Measurements from ENCODE around the gene KCNH1. TPM values are rescaled to one million over a fixed set of nuclear protein-coding genes. Genes with fewer than 3 reads are reported as not detected.

The KCNH1 gene
- total RNA-seq, 1 experiment from 2014 or later, result 0.17 TPM

DNA sequence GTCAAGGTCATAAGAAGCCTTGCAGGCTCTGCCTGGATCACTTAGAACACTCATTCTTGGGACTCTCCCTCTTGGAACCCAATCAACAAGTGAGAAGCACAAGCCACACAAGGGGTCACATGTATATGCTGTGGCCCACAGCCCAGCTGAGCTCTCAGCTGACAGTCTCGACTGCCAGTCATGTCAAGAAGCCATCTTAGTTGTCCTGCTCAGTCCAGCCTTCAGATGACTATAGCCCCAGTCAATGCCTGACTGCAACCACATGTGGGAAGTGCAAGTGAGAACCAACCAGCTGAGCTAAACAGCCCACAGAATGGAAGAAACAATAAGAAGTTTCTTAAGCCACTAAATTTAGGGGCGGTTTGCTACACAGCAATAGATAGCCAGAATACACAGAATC lies 356.0 kb downstream of the KCNH1 start (continued):
- TF ChIP-seq, protein P1, sequence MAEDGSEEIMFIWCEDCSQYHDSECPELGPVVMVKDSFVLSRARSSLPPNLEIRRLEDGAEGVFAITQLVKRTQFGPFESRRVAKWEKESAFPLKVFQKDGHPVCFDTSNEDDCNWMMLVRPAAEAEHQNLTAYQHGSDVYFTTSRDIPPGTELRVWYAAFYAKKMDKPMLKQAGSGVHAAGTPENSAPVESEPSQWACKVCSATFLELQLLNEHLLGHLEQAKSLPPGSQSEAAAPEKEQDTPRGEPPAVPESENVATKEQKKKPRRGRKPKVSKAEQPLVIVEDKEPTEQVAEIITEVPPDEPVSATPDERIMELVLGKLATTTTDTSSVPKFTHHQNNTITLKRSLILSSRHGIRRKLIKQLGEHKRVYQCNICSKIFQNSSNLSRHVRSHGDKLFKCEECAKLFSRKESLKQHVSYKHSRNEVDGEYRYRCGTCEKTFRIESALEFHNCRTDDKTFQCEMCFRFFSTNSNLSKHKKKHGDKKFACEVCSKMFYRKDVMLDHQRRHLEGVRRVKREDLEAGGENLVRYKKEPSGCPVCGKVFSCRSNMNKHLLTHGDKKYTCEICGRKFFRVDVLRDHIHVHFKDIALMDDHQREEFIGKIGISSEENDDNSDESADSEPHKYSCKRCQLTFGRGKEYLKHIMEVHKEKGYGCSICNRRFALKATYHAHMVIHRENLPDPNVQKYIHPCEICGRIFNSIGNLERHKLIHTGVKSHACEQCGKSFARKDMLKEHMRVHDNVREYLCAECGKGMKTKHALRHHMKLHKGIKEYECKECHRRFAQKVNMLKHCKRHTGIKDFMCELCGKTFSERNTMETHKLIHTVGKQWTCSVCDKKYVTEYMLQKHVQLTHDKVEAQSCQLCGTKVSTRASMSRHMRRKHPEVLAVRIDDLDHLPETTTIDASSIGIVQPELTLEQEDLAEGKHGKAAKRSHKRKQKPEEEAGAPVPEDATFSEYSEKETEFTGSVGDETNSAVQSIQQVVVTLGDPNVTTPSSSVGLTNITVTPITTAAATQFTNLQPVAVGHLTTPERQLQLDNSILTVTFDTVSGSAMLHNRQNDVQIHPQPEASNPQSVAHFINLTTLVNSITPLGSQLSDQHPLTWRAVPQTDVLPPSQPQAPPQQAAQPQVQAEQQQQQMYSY (CRISPR knock-in tag; IDR thresholded peaks at IDR 0.05), result no peak
- TF ChIP-seq SMAD4 (CRISPR knock-in tag; IDR thresholded peaks at IDR 0.05) (no peak), ESRRA (CRISPR knock-in tag; IDR thresholded peaks at IDR 0.05; ENCODE audit: borderline replicate concordance) (no peak), NR2C2 (CRISPR knock-in tag; IDR thresholded peaks at IDR 0.05) (no peak), NFATC4 (CRISPR knock-in tag; IDR thresholded peaks at IDR 0.05) (no peak), MXD4 (CRISPR knock-in tag; IDR thresholded peaks at IDR 0.05; ENCODE audit: borderline replicate concordance) (no peak)
- TF ChIP-seq, protein P2, sequence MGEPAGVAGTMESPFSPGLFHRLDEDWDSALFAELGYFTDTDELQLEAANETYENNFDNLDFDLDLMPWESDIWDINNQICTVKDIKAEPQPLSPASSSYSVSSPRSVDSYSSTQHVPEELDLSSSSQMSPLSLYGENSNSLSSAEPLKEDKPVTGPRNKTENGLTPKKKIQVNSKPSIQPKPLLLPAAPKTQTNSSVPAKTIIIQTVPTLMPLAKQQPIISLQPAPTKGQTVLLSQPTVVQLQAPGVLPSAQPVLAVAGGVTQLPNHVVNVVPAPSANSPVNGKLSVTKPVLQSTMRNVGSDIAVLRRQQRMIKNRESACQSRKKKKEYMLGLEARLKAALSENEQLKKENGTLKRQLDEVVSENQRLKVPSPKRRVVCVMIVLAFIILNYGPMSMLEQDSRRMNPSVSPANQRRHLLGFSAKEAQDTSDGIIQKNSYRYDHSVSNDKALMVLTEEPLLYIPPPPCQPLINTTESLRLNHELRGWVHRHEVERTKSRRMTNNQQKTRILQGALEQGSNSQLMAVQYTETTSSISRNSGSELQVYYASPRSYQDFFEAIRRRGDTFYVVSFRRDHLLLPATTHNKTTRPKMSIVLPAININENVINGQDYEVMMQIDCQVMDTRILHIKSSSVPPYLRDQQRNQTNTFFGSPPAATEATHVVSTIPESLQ (CRISPR knock-in tag; IDR thresholded peaks at IDR 0.05), result no peak
- TF ChIP-seq, protein P3, sequence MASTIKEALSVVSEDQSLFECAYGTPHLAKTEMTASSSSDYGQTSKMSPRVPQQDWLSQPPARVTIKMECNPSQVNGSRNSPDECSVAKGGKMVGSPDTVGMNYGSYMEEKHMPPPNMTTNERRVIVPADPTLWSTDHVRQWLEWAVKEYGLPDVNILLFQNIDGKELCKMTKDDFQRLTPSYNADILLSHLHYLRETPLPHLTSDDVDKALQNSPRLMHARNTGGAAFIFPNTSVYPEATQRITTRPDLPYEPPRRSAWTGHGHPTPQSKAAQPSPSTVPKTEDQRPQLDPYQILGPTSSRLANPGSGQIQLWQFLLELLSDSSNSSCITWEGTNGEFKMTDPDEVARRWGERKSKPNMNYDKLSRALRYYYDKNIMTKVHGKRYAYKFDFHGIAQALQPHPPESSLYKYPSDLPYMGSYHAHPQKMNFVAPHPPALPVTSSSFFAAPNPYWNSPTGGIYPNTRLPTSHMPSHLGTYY (CRISPR knock-in tag; IDR thresholded peaks at IDR 0.05), result no peak

DNA sequence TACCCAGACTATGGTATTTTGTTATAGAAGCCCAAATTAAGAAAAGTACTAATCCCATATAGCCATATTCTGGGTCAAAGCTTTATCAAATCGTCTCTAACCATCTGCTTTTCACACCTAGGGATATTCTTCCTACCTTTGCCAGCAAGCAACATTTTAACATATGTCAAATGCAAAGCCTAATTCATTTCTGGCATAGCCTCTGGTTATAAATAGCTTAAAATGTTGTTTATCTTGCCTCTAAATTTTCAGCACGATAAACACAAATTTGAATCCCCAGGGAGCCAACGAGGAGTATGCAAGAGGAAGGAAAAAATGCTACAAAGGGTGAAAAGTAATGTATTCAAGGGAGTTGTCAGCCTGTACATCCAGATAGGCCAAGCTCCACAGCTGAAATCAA lies 357.2 kb downstream of the KCNH1 start:
- ChIA-PET CTCF (no interaction called here), POLR2A (no interaction called here)
- ATAC-seq (no peak), DNase-seq (ENCODE audit: low spot score) (no peak)
- H3K36me3 Mint-ChIP-seq, result no peaks in the 10 kb centered on the region
- no peaks in the 10 kb centered on the region for H3K9me3 Mint-ChIP-seq
- no peak overlapping the region for H3K27ac Mint-ChIP-seq
- TF ChIP-seq, protein P4, sequence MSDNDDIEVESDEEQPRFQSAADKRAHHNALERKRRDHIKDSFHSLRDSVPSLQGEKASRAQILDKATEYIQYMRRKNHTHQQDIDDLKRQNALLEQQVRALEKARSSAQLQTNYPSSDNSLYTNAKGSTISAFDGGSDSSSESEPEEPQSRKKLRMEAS (CRISPR knock-in tag; IDR thresholded peaks at IDR 0.05), result no peak
- TF ChIP-seq, protein P5, sequence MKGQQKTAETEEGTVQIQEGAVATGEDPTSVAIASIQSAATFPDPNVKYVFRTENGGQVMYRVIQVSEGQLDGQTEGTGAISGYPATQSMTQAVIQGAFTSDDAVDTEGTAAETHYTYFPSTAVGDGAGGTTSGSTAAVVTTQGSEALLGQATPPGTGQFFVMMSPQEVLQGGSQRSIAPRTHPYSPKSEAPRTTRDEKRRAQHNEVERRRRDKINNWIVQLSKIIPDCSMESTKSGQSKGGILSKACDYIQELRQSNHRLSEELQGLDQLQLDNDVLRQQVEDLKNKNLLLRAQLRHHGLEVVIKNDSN (CRISPR knock-in tag; IDR thresholded peaks at IDR 0.05), result no peak
- TF ChIP-seq, protein P6, sequence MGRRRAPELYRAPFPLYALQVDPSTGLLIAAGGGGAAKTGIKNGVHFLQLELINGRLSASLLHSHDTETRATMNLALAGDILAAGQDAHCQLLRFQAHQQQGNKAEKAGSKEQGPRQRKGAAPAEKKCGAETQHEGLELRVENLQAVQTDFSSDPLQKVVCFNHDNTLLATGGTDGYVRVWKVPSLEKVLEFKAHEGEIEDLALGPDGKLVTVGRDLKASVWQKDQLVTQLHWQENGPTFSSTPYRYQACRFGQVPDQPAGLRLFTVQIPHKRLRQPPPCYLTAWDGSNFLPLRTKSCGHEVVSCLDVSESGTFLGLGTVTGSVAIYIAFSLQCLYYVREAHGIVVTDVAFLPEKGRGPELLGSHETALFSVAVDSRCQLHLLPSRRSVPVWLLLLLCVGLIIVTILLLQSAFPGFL (CRISPR knock-in tag; IDR thresholded peaks at IDR 0.05; ENCODE audit: borderline replicate concordance), result no peak
- TF ChIP-seq, protein P7, sequence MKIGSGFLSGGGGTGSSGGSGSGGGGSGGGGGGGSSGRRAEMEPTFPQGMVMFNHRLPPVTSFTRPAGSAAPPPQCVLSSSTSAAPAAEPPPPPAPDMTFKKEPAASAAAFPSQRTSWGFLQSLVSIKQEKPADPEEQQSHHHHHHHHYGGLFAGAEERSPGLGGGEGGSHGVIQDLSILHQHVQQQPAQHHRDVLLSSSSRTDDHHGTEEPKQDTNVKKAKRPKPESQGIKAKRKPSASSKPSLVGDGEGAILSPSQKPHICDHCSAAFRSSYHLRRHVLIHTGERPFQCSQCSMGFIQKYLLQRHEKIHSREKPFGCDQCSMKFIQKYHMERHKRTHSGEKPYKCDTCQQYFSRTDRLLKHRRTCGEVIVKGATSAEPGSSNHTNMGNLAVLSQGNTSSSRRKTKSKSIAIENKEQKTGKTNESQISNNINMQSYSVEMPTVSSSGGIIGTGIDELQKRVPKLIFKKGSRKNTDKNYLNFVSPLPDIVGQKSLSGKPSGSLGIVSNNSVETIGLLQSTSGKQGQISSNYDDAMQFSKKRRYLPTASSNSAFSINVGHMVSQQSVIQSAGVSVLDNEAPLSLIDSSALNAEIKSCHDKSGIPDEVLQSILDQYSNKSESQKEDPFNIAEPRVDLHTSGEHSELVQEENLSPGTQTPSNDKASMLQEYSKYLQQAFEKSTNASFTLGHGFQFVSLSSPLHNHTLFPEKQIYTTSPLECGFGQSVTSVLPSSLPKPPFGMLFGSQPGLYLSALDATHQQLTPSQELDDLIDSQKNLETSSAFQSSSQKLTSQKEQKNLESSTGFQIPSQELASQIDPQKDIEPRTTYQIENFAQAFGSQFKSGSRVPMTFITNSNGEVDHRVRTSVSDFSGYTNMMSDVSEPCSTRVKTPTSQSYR (CRISPR knock-in tag; IDR thresholded peaks at IDR 0.05), result no peak
- no peak for TF ChIP-seq FOXK1 (CRISPR knock-in tag; IDR thresholded peaks at IDR 0.05)
- TF ChIP-seq TP53 (CRISPR knock-in tag; IDR thresholded peaks at IDR 0.05), result no peak
- TF ChIP-seq EMX1 (CRISPR knock-in tag; IDR thresholded peaks at IDR 0.05), result no peak
- no peak for TF ChIP-seq NFYB (CRISPR knock-in tag; conservative IDR thresholded peaks at IDR 0.05; ENCODE audit: low read depth)
- no peak overlapping the region for H3K4me3 Mint-ChIP-seq
- no peaks in the 10 kb centered on the region; the same call in 1 of the 2 replicates for H3K27me3 Mint-ChIP-seq (ENCODE audit: low read depth)
- peaks cover 6% of the 10 kb centered on the region; the same call in 1 of the 2 replicates for H3K4me1 Mint-ChIP-seq
